Neural cell (in vitro differentiated cells): ENCODE measurements around the gene GPR21. TPM values are rescaled to one million over a fixed set of nuclear protein-coding genes. Genes with fewer than 3 reads are reported as not detected.

Experiments
- H2AFZ ChIP-seq: fragments of 200-600, 300-800 bp; sonication (generic), shearing (Covaris generic); 2 replicates; pipeline ENCODE4 v1.6.0; 2014; ENCODE audit warnings: low read depth, mild to moderate bottlenecking, antibody characterized with exemption, low read length, moderate library complexity
- H3F3A ChIP-seq: fragments of 200-600 bp; shearing (Covaris generic); 2 replicates; pipeline ENCODE4 v1.6.1; 2016; ENCODE audit warnings: mild to moderate bottlenecking, moderate library complexity, mixed read lengths, antibody characterized with exemption, low read length; ENCODE audit not compliant: insufficient read depth, poor library complexity, severe bottlenecking
- H3K27ac ChIP-seq: fragments of 200-600, 300-800 bp; sonication (generic), shearing (Covaris generic); 2 replicates; pipeline ENCODE4 v1.5.1; 2014; ENCODE audit warnings: mild to moderate bottlenecking, low read length, moderate library complexity
- H3K27me3 ChIP-seq: fragments of 300-800, 200-600 bp; sonication (generic), shearing (Covaris generic); 2 replicates; pipeline ENCODE4 v1.6.0; 2014; ENCODE audit warnings: mild to moderate bottlenecking, low read depth, low read length, moderate library complexity; ENCODE audit not compliant: insufficient read depth
- H3K36me3 ChIP-seq: fragments of 300-800, 200-600 bp; sonication (generic), shearing (Covaris generic); 2 replicates; pipeline ENCODE4 v1.5.1; 2014; ENCODE audit warnings: mild to moderate bottlenecking, antibody characterized with exemption, low read length, moderate library complexity; ENCODE audit not compliant: insufficient read depth
- H3K4me2 ChIP-seq: fragments of 300-800, 200-600 bp; sonication (generic), shearing (Covaris generic); 2 replicates; pipeline ENCODE4 v1.6.0; 2014; ENCODE audit warnings: mild to moderate bottlenecking, low read length
- H3K4me3 ChIP-seq: fragments of 300-800, 200-600 bp; sonication (generic), shearing (Covaris generic); 2 replicates; pipeline ENCODE4 v1.5.1; 2014; ENCODE audit warnings: mild to moderate bottlenecking, low read length, moderate library complexity
- H3K79me2 ChIP-seq: fragments of 200-600 bp; shearing (Covaris generic); replicated peaks from 2 replicates; pipeline ENCODE4 v1.6.0; 2014; ENCODE audit warnings: mild to moderate bottlenecking, low read length, moderate library complexity; ENCODE audit not compliant: insufficient read depth
- H3K9ac ChIP-seq: fragments of 300-800, 200-600 bp; sonication (generic), shearing (Covaris generic); 2 replicates; pipeline ENCODE4 v1.6.1; 2016; ENCODE audit warnings: mild to moderate bottlenecking, low read length, mixed read lengths
- H3K9me2 ChIP-seq: fragments of 200-600 bp; shearing (Covaris generic); 2 replicates; pipeline ENCODE4 v1.6.1; 2016; ENCODE audit warnings: mild to moderate bottlenecking, low read length, mixed read lengths; ENCODE audit not compliant: insufficient read depth
- H3K9me3 ChIP-seq: fragments of 200-600, 300-800 bp; sonication (generic), shearing (Covaris generic); 2 replicates; pipeline ENCODE4 v1.6.1; 2016; ENCODE audit warnings: mild to moderate bottlenecking, mixed run types, low read length, moderate library complexity, mixed read lengths
- H4K20me1 ChIP-seq: fragments of 200-600 bp; shearing (Covaris generic); 2 replicates; pipeline ENCODE4 v1.6.1; 2016; ENCODE audit warnings: mild to moderate bottlenecking, mixed run types; ENCODE audit not compliant: insufficient read depth
- CTCF ChIP-seq: fragments of 450-650 bp; IDR thresholded peaks from 2 replicates; pipeline ENCODE4 v1.5.1; 2014; ENCODE audit warnings: antibody characterized with exemption, mild to moderate bottlenecking, moderate library complexity; ENCODE audit not compliant: poor library complexity, severe bottlenecking
- EP300 ChIP-seq: fragments of 450-650 bp; conservative IDR thresholded peaks from 2 replicates; pipeline ENCODE4 v1.6.1; 2014; ENCODE audit warnings: antibody characterized with exemption, mild to moderate bottlenecking, moderate library complexity; ENCODE audit not compliant: poor library complexity, severe bottlenecking
- EZH2 ChIP-seq: fragments of 200-600, 300-800 bp; shearing (Covaris generic), sonication (generic); IDR thresholded peaks from 2 replicates; pipeline ENCODE4 v1.6.1; 2014; ENCODE audit warnings: antibody characterized with exemption, low read length, borderline replicate concordance, mild to moderate bottlenecking; ENCODE audit not compliant: insufficient read depth, poor library complexity, severe bottlenecking
- MXI1 ChIP-seq: fragments of 450-650 bp; conservative IDR thresholded peaks from 2 replicates; pipeline ENCODE4 v1.6.1; 2014; ENCODE audit warnings: antibody characterized with exemption, mild to moderate bottlenecking; ENCODE audit not compliant: poor library complexity, severe bottlenecking
- POLR2AphosphoS5 ChIP-seq: IDR thresholded peaks from 2 replicates; pipeline ENCODE4 v1.6.1; 2012
- RAD21 ChIP-seq: fragments of 450-650 bp; conservative IDR thresholded peaks from 2 replicates; pipeline ENCODE4 v1.6.1; 2014; ENCODE audit warnings: antibody characterized with exemption, mild to moderate bottlenecking, moderate library complexity
- REST ChIP-seq: IDR thresholded peaks from 2 replicates; pipeline ENCODE4 v1.6.1; 2012; ENCODE audit warnings: borderline replicate concordance
- SMC3 ChIP-seq: fragments of 450-650 bp; conservative IDR thresholded peaks from 2 replicates; pipeline ENCODE4 v1.6.1; 2014; ENCODE audit warnings: antibody characterized with exemption, mild to moderate bottlenecking, moderate library complexity; ENCODE audit not compliant: poor library complexity
- TAF1 ChIP-seq: IDR thresholded peaks from 2 replicates; pipeline ENCODE4 v1.6.1; 2012; ENCODE audit warnings: low read depth
- polyA plus RNA-seq: library from polyadenylated mRNA; depleted of rRNA; stranded (reverse); fragments of >200 nt; gene quantifications from 2 replicates; pipeline ENCODE4 v1.2.3, GENCODE V29; 2014

Gene GPR21
- polyA plus RNA-seq, 1 donor from 2014 or later = 2.2 TPM

GRCh38 chr9:123005964-123006363 is 27.5 kb upstream of the GPR21 start:
- no peaks in the 10 kb centered on the region for H3F3A ChIP-seq
- no peaks in the 10 kb centered on the region for H3K79me2 ChIP-seq
- no peaks in the 10 kb centered on the region for H3K36me3 ChIP-seq
- H2AFZ ChIP-seq = no peak overlapping the region
- no peak overlapping the region for H3K4me2 ChIP-seq
- no peak overlapping the region for H3K9ac ChIP-seq
- H3K4me3 ChIP-seq = no peak overlapping the region
- H3K27me3 ChIP-seq = no peaks in the 10 kb centered on the region
- no peak overlapping the region for H3K27ac ChIP-seq
- no peaks in the 10 kb centered on the region for H3K9me3 ChIP-seq
- TF ChIP-seq CTCF = no peak
- TF ChIP-seq SMC3 = no peak
- no peak for TF ChIP-seq POLR2AphosphoS5
- no peak for TF ChIP-seq EZH2
- TF ChIP-seq RAD21 = no peak
- no peak for TF ChIP-seq REST
- TF ChIP-seq TAF1 = no peak
- no peak for TF ChIP-seq MXI1
- H3K9me2 ChIP-seq = no peaks in the 10 kb centered on the region
- H4K20me1 ChIP-seq = no peaks in the 10 kb centered on the region

- Histone ChIP-seq H3K27me3 (no peaks in the 10 kb centered on the region), H3F3A (no peaks in the 10 kb centered on the region), H4K20me1 (no peaks in the 10 kb centered on the region), H3K9me3 (no peaks in the 10 kb centered on the region), H3K27ac (no peak overlapping the region), H3K36me3 (no peaks in the 10 kb centered on the region), H3K4me2 (no peak overlapping the region), H2AFZ (no peak overlapping the region), H3K4me3 (no peak overlapping the region), H3K9me2 (no peaks in the 10 kb centered on the region), H3K79me2 (no peaks in the 10 kb centered on the region), H3K9ac (no peak overlapping the region)
- TF ChIP-seq EP300 (no peak), SMC3 (no peak), EZH2 (no peak), REST (no peak), CTCF (no peak), MXI1 (no peak), TAF1 (no peak), POLR2AphosphoS5 (no peak)
Observed at GRCh38 chr9:123007269-123007668, 26.2 kb upstream of the GPR21 start.
